WI38 (cell line): ENCODE measurements around the gene PDE4D.
"Not testable (repeated sequence)": the region's sequence is repeated elsewhere in the genome, so short reads cannot be mapped to it uniquely, and the experiment has no call there.

ENCODE experiments used
- H3K4me3 ChIP-seq: 2 replicates; pipeline ENCODE4 v1.5.1; 2011; ENCODE audit warnings: low read depth, mild to moderate bottlenecking, control low read depth, low read length
- TF ChIP-seq, protein P1 (sequence below): IDR thresholded peaks from 2 replicates; pipeline ENCODE4 v1.5.1; 2012; ENCODE audit warnings: low read depth, mild to moderate bottlenecking, control low read depth, low read length

The PDE4D gene

DNA sequence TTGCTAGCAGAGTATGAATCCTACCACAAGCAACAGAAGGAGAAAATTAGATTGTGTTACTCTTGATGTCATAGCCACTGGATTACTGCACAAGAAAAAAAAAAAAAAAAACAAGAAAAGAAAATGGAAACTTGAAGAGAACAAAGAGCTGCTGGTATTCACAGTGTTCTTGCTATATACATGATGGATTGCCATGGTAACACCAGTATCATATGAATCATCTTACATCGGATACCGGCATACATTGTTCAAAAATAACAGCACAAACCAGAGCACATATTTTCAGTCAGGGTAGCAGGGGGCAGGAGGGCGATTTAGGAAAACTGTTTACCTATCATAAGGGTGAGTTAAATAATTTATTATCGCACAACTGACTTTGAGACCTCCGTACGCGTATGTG lies 472.9 kb downstream of the PDE4D start:
- TF ChIP-seq, protein P1, sequence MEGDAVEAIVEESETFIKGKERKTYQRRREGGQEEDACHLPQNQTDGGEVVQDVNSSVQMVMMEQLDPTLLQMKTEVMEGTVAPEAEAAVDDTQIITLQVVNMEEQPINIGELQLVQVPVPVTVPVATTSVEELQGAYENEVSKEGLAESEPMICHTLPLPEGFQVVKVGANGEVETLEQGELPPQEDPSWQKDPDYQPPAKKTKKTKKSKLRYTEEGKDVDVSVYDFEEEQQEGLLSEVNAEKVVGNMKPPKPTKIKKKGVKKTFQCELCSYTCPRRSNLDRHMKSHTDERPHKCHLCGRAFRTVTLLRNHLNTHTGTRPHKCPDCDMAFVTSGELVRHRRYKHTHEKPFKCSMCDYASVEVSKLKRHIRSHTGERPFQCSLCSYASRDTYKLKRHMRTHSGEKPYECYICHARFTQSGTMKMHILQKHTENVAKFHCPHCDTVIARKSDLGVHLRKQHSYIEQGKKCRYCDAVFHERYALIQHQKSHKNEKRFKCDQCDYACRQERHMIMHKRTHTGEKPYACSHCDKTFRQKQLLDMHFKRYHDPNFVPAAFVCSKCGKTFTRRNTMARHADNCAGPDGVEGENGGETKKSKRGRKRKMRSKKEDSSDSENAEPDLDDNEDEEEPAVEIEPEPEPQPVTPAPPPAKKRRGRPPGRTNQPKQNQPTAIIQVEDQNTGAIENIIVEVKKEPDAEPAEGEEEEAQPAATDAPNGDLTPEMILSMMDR, result no peak
- H3K4me3 ChIP-seq, result no peak overlapping the region

- TF ChIP-seq, protein P1, result no peak
- H3K4me3 ChIP-seq, result no peak overlapping the region
These were observed 474.7 kb downstream of the PDE4D start for GRCh38 chr5:59418808-59419207.

DNA sequence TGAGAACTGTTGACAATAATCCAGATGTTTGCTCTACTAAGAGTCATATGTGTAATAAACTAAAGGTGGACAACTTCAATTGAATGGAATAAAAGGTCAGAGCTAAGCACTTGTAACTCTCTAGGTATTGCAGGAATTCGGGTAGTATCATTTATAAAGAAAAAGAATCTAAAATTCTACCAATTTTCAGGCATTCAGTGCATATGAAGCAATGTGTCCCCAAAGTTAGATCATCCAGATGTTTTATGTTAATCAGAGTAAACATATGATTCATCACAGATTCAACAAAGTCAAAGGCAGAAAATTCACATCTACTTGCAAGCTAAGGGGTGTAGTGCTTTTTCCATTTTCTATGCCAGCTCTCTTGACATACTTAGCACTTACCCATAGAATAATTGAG lies 477.1 kb downstream of the PDE4D start:
- TF ChIP-seq, protein P1, result no peak
- no peak overlapping the region for H3K4me3 ChIP-seq

- TF ChIP-seq, protein P1, result no peak
- H3K4me3 ChIP-seq, result no peak overlapping the region
These were observed 477.5 kb downstream of the PDE4D start for GRCh38 chr5:59416026-59416425.

- H3K4me3 ChIP-seq, result no peak overlapping the region
- TF ChIP-seq, protein P1, result no peak
These were observed 481.1 kb downstream of the PDE4D start for GRCh38 chr5:59412428-59412827.

DNA sequence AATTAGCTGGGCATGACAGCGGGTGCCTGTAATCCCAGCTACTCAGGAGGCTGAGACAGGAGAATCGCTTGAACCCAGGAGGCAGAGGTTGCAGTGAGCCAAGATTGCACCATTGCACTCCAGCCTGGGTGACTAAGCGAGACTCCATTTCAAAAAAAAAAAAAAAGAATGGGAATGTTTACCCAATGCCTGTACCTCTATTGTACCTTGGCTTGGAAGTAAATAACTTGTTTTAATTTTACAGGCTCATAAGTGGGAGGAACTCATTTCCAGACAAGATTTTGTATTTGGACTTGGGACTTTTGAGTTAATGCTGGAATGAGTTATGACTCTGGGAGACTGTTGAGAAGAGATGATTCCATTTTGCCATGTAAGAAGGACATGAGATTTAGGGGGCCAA lies 484.5 kb downstream of the PDE4D start:
- not testable (repeated sequence) for H3K4me3 ChIP-seq

DNA sequence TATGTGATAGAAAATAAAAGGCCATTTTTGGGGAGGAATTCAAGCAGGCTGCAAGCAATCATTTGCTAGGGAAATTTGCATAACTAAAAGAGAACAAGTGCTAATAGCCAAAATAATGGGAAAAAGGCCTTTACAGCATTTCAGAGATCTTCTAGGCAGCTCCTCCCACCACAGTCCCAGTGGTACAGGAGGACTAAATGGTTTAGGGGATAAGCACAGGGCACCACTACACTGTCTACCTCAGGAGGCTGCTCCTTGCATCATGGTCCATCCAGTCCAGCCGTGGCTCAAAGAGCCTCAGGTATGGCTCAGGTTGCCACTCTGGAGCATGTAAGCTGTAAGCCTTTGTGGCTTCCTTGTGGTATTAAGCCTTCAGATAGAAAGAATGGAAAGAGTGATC lies 485.6 kb downstream of the PDE4D start:
- TF ChIP-seq, protein P1, result no peak
- H3K4me3 ChIP-seq, result no peak overlapping the region

DNA sequence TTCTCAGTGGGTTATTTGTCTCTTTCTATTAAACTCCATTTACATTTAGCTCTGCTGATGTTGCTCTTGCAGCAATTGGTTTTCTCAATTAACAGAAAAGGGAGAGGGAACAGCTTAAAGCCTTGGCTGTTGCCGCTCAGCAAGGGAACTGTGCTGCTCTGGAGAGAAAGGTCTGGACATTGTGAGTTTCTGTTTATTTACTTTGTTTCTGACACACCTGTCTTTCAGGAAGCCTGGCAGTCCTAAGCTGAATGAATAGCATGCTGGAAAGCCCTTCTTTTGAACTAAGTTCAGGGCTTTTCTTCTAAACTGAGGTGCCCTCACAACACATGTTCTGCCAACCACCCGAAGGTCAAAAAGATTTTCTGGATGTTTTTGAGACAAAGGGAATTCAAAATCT lies 491.9 kb downstream of the PDE4D start:
- H3K4me3 ChIP-seq, result no peak overlapping the region
- TF ChIP-seq, protein P1, result no peak

DNA sequence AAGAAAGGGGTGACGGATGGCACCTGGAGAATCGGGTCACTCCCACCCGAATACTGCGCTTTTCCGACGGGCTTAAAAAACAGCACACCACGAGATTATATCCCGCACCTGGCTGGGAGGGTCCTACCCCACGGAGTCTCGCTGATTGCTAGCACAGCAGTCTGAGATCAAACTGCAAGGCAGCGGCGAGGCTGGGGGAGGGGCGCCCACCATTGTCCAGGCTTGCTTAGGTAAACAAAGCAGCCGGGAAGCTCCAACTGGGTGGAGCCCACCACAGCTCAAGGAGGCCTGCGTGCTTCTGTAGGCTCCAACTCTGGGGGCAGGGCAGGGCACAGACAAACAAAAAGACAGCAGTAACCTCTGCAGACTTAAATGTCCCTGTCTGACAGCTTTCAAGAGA lies 498.6 kb downstream of the PDE4D start:
- H3K4me3 ChIP-seq, result not testable (repeated sequence)
